ENCODE results near the gene C3orf22. TPM values are rescaled to one million over a fixed set of nuclear protein-coding genes. Genes with fewer than 3 reads are reported as not detected.
A peak's percentile ranks its signal among the peaks of the same experiment; 100 is the strongest.

The C3orf22 gene
- total RNA-seq, 6 experiments from 2014 or later, result not detected

DNA sequence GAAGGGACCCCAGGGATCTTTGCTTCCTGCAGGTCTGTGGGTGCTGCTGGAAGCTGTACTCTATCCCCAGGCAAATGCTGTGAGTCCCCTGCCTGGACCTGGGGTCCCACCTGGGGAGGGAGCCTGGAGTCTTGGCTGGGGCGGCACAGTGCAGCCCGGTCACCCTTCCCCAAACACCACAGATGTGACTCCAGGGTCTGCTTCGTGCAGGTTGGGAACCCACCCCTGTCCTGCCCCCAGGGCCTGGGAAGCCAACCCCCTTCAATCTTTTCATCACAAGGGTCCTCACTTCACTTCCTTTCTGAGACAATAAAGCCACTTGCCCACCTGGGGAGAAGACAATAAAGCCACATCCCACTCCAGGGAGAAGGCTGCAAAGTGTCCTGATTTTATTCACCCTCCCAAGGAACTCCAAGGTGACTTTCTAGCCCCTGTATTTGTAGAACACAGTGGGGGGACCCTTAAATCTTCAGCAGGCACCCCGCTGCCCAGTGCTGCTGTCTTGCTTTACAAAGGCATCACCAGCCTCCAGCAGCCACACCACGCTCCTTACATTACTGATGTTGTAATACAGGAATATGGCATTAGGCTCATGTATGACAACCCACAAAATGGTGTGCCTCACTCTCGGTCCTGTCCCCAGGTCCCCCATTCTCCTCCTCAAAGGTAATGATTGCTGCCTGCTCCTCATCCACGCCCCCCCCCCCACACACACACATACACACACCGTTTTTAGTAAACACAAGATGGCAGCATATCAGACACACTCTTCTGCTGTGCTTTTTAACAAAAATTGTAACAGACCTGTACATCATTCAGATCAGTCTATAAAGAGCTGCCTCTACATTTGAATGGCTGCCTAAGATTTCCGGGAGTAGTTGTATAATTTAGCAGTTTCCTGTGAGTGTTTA lies 9.9 kb downstream of the C3orf22 start:
- TF ChIP-seq, protein P1, sequence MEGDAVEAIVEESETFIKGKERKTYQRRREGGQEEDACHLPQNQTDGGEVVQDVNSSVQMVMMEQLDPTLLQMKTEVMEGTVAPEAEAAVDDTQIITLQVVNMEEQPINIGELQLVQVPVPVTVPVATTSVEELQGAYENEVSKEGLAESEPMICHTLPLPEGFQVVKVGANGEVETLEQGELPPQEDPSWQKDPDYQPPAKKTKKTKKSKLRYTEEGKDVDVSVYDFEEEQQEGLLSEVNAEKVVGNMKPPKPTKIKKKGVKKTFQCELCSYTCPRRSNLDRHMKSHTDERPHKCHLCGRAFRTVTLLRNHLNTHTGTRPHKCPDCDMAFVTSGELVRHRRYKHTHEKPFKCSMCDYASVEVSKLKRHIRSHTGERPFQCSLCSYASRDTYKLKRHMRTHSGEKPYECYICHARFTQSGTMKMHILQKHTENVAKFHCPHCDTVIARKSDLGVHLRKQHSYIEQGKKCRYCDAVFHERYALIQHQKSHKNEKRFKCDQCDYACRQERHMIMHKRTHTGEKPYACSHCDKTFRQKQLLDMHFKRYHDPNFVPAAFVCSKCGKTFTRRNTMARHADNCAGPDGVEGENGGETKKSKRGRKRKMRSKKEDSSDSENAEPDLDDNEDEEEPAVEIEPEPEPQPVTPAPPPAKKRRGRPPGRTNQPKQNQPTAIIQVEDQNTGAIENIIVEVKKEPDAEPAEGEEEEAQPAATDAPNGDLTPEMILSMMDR (IDR thresholded peaks at IDR 0.05), result peak; percentile 27; the same call in 1 of the 2 replicates
- Mint-ChIP-seq H3K27ac (no peak overlapping the region), H3K4me1 (ENCODE audit: low read depth) (no peaks in the 10 kb centered on the region), H3K4me3 (no peak overlapping the region), H3K27me3 (ENCODE audit: insufficient read depth) (peaks cover 31% of the 10 kb centered on the region), H3K36me3 (ENCODE audit: low read depth) (no peaks in the 10 kb centered on the region), H3K9me3 (no peaks in the 10 kb centered on the region)
- DNase-seq, result peak; percentile 3

DNA sequence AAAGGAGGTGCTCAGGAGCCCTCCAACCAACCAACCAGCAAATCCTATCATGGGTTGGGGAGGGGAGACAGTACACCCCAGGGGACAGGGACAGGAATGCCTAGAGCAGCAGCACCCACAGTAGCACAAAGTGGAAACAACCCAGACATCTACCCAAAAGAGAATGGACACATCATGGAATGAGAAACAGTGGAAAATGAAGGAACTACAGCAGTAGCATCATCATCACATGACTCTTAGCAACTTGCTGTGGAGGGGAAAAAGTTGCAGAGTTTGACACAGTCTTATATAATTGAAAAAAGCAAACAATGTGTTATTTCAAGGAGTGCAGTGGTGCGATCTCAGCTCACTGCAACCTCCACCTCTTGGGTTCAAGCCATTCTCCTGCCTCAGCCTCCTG lies 11.0 kb downstream of the C3orf22 start:
- Mint-ChIP-seq H3K9me3 (no peaks in the 10 kb centered on the region), H3K27ac (no peak overlapping the region), H3K36me3 (ENCODE audit: low read depth) (no peaks in the 10 kb centered on the region), H3K4me3 (no peak overlapping the region), H3K27me3 (ENCODE audit: insufficient read depth) (peaks cover 31% of the 10 kb centered on the region), H3K4me1 (ENCODE audit: low read depth) (no peaks in the 10 kb centered on the region)
- DNase-seq, result no peak
- TF ChIP-seq, protein P1 (IDR thresholded peaks at IDR 0.05), result no peak

DNA sequence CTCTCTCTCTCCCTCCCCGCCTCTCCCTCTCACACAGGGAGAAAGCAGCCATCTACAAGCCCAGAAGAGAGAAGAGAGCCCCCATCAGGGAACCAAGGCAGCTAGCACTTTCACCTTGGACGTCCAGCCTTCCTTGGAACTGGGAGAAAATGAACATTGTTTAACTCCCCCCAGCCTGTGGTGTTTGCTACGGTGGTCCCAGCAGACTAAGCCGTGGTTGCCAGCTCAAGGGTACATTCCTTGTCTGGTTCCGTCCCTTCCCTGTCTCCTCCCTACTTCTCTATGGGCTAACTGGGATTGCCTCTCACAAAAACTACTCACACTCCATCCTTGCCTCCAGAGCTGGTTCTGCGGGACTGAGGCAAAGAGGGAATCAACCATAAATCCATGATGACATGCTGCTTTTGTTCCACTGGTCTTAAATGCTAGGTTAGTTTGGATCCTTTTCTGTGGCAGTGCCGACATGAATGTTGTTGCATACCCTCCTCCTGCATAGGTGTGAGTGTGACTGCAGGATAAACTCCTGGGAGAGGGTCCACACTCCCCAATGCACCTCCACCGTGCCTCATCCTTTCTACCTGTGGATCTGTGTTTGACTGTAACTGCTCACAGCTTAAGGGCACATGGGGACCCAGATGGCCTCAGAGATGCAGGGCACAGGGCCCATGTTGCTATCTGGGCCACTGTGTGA lies 12.0 kb downstream of the C3orf22 start:
- TF ChIP-seq, protein P1 (IDR thresholded peaks at IDR 0.05), result no peak
- Mint-ChIP-seq H3K4me3 (no peak overlapping the region), H3K27me3 (ENCODE audit: insufficient read depth) (peaks cover 31% of the 10 kb centered on the region), H3K4me1 (ENCODE audit: low read depth) (no peaks in the 10 kb centered on the region), H3K36me3 (ENCODE audit: low read depth) (no peaks in the 10 kb centered on the region), H3K9me3 (no peaks in the 10 kb centered on the region), H3K27ac (no peak overlapping the region)
- no peak for DNase-seq

DNA sequence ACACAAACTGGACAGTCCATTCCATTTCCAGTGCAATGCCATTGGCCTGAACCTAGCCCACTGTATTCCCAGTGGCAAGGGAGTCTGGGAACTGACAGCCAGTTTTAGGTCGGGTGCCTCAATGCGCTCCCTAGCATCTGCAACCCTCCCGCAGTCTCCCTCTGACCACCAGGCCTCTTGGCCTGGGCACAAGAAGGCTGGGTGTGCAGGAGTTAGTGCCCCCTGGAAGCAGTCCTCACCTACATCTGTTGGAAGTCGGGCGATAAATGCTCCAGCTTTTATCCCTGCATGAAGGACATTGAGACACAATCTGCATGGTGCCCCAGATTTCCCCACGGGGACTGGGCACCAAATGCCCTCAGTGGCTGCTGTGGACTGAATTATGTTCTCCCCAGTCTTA lies 12.7 kb downstream of the C3orf22 start:
- peaks cover 31% of the 10 kb centered on the region for H3K27me3 Mint-ChIP-seq (ENCODE audit: insufficient read depth)
- TF ChIP-seq, protein P1 (IDR thresholded peaks at IDR 0.05), result no peak
- H3K4me1 Mint-ChIP-seq (ENCODE audit: low read depth), result peaks cover 4% of the 10 kb centered on the region
- H3K4me3 Mint-ChIP-seq, result no peak overlapping the region
- H3K36me3 Mint-ChIP-seq (ENCODE audit: low read depth), result no peaks in the 10 kb centered on the region
- DNase-seq, result no peak
- H3K9me3 Mint-ChIP-seq, result no peaks in the 10 kb centered on the region
- H3K27ac Mint-ChIP-seq, result no peak overlapping the region

DNA sequence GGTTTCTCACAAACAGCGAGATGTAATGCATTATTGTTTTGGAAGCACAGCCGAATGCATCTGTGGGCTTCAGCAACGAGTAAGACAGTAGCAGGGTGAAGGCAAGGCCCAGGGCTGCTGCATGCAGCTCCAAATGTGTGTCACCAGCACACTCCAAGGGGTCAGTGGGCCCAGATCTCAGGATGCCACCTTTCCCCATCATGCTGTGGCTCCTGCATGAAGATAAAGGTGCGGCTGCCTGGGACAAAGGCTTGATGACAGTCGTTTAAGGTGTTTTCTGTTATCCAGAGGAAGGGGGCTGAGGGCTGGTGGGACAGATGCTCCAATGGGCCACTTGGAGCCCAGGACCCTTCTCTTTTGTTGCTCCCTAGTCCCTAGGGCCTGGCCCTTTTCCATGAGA lies 13.2 kb downstream of the C3orf22 start:
- Mint-ChIP-seq H3K27ac (no peak overlapping the region), H3K4me3 (no peak overlapping the region), H3K4me1 (ENCODE audit: low read depth) (peaks cover 8% of the 10 kb centered on the region), H3K27me3 (ENCODE audit: insufficient read depth) (peaks cover 30% of the 10 kb centered on the region), H3K9me3 (no peaks in the 10 kb centered on the region), H3K36me3 (ENCODE audit: low read depth) (no peaks in the 10 kb centered on the region)
- TF ChIP-seq, protein P1 (IDR thresholded peaks at IDR 0.05), result no peak
- DNase-seq, result no peak
